Adipose tissue (tissue), 3 donors: Measurements from ENCODE around the gene TRABD2B. TPM values are rescaled to one million over a fixed set of nuclear protein-coding genes. Genes with fewer than 3 reads are reported as not detected.

ENCODE experiments used
- H3K27ac ChIP-seq: one replicate; pipeline ENCODE4 v1.5.1; 2013; ENCODE audit warnings: low read depth, low read length
- WGBS, 3 donors: extraction: QIAGEN DNeasy Blood & Tissue Kit; methylation state at CpG; one replicate each; pipeline ENCODE4 v1.1.7; 2013; 5-methylcytosine and 5-hydroxymethylcytosine counted together
- polyA plus RNA-seq, 3 donors: library from polyadenylated mRNA; stranded (reverse); fragments of 200-250 nt; gene quantifications; one replicate each; pipeline ENCODE4 v1.2.3, GENCODE V29; 2013
- donor health status: healthy with polysubstance abuse.
- donor health status: Bipolar disorder and iron deficiency.
- donor health status: healthy.

TRABD2B gene
- polyA plus RNA-seq, 3 donors, result 0.46 to 2.4 (median 1.0) TPM

GRCh38 chr1:47766832-47767740, 230.1 kb downstream of the TRABD2B start:
- WGBS, 3 donors, result 60 to 85% (median 77%) methylated on average over 12 of the region's 12 CpGs
- H3K27ac ChIP-seq, result no peak overlapping the region

- 84 to 93% (median 87%) methylated on average over 18 to 22 of the region's 22 CpGs for WGBS, 3 donors
- H3K27ac ChIP-seq, result no peak overlapping the region
Observed at GRCh38 chr1:47765742-47766485, 231.3 kb downstream of the TRABD2B start.

DNA sequence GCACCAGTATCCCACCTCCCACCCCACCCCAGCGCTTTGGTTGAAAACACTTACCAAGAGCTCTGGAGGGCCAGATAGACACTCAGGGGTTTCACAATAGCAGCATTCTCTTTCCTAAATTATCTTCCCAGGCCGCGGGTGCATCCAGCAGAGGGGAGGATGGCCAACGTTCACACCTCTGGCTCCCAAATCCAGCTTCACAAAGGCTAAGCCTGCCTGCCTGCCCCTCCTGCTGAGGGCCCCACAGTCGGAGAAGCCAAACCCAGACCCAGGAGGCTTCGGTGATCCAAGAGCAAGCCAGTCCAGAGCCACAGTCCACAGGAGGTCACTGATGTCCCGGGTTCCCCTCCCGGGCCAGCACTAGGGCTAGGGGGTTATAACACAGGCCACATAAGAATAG, 231.9 kb downstream of the TRABD2B start:
- WGBS, 3 donors, result 68 to 84% (median 73%) methylated on average over 8 of the region's 8 CpGs
- H3K27ac ChIP-seq, result no peak overlapping the region

GRCh38 chr1:47764461-47765046, 232.6 kb downstream of the TRABD2B start:
- H3K27ac ChIP-seq, result no peak overlapping the region
- WGBS, 3 donors, result 87 to 96% (median 91%) methylated on average over 9 of the region's 9 CpGs

DNA sequence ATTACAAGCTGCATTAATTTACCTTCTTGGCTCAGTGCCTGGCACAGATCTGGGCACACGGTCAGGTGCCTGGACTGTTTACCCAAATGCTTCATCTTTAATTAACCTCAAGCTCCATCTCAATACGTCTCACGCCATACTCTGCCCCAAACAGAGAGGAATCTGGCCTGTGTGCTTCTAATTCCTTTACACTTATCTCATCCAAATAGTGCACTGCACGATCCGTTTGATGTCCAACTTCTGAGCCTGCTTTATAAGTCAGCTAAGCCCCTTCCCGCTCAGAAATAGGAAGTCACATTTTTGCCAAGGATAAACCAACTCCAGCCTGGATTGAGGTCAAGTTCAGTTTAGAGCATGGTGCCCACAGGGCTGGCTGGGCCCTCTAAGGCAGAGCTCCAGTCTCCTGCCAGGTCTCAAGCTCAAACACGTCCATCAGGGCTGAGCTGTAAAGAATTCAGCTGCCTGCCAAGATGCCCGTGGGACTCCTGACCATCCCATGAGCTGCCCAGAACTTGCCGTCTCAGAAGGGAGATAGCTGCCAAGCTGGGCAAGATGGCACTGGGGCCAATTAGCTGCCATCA, 233.5 kb downstream of the TRABD2B start:
- 63 to 77% (median 74%) methylated on average over 9 of the region's 9 CpGs for WGBS, 3 donors
- H3K27ac ChIP-seq, result no peak overlapping the region

GRCh38 chr1:47761974-47762373, 235.2 kb downstream of the TRABD2B start:
- 59 to 82% (median 67%) methylated on average over 5 of the region's 5 CpGs for WGBS, 3 donors
- no peak overlapping the region for H3K27ac ChIP-seq

GRCh38 chr1:47761201-47761930, 235.8 kb downstream of the TRABD2B start:
- H3K27ac ChIP-seq, result no peak overlapping the region
- WGBS, 3 donors, result 75 to 79% (median 79%) methylated on average over 8 of the region's 8 CpGs

DNA sequence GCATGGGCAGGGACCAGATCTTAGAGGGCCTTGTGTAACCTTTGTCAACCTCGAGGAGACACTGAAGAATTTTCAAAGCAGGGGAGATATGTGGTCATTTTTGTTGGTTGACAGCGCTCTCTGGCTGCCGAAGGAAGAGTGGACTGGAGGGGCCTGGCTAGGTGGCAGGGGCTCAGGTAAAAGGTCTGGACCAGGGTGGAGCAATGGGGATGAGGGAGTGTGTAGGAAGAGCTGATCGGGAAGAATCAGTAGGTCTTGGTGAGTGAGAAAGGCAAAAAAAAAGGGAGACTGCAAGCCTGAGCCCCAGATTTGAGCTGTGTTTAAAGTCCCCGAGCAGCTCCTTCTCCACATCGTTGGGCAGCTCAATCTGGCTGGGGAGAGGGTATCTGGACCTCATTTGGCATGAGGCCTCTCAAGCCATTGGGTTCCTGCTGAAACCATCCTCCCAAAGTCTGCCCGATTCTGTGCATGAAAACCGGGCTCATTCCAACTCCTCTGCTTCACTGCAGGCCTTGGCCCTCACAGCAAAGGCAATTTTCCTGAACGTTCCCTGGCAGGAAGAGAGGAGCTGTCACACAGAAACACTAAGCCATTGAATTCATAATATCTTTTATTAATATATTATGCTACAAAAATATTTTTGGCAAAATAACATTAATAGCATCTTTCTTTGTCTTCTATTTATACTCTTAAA, 237.1 kb downstream of the TRABD2B start:
- whole genome bisulfite sequencing, 3 donors, result 79 to 87% (median 79%) methylated on average over 9 of the region's 9 CpGs
- no peak overlapping the region for H3K27ac ChIP-seq

DNA sequence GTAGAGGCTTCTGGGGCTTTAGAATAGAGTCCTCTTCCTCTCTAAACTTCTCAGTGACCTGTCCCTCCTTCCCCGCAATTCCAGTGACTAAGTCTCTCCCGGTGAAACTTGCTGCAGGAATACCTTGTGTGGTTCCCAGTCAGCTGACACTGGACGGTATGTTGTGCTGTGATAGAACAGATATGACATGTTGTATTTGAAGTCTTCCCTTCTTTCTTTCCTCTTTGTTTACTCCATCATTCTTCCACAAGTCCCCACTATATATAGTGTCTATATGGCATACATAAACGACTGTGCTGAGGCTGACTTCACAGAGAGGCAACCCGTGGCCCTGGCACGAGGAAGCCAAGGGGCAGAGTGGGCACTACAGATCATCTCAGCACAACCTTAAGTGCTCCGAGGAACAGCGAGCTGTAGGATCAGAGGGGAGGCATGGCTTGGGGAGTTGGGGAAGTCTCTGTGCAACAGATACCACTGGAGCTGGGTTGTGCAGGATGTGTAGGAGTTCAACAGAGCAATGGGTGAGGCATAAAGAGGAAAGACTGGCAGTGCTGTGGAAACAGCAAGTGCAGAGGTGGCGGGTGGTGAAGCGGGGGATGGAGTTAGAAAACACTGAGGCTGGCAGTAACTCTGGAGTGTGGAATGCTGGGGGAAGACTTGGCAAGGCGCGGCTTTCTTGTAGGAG, 237.8 kb downstream of the TRABD2B start:
- WGBS, 3 donors, result 86 to 92% (median 92%) methylated on average over 12 of the region's 12 CpGs
- no peak overlapping the region for H3K27ac ChIP-seq

DNA sequence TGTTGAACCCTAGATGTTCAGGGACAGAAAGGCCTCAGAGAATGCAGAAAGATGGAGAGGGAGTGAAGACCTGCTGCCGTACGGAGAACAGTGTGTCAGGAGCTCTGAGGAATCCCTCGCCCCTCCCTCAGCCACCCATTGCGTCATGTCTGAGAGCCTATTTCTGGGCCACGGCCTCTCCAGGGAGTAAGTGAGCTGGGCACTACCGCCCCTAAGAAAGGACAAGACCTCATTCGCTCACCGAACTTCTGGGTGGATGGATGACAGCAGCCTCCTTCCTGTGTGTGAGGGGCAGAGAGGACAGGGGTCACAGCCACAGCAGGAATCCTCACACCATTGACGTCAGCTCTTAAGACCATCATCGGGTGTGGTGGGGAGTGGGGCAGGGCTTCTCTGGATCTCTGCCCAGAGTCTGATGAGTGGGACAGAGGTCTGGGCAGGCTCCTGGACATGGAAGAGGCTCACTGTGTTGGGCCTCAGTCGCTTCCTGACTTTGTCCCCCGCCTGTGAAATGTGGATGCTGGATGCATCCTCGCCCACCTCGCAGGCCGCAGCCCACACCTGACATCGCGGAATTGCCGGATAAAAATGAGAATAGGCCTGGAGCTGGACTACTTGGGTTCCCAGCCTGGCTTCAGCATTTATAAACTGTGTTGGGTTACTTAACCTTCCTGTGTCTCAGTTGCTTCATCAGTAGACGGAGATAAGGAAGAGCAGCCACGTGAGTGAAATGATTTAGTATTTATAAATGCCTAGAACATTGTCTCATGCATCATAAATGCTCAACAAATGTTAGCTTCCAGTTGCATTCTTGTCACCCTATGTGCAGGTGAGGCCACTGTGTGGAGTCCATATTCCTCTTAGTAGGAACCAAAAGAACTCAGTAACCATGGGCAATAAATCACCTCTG, 238.6 kb downstream of the TRABD2B start:
- H3K27ac ChIP-seq, result no peak overlapping the region
- WGBS, 3 donors, result 63 to 73% (median 64%) methylated on average over 20 of the region's 20 CpGs

GRCh38 chr1:47757226-47757975, 239.8 kb downstream of the TRABD2B start:
- WGBS, 3 donors, result 76 to 96% (median 93%) methylated on average over 7 of the region's 7 CpGs
- no peak overlapping the region for H3K27ac ChIP-seq

DNA sequence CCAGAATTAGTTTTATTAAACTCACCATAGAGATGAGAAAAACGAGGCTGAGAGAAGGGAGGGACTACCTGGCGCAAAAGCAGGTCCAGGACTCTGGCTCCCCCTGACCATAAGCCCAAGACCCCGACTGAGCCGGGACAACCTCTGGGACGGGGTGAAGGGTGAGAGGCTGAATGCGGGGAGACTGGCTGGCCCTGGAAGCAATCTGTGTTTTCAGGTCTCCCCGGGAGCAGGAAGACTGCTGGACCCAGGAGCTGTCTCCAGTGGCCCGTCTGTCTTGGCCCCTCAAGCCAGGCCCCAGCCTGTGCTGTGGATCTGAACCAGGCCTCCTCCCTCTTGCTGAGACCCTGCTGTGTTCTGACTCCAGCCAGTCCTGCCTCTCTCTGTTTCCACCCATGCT, 240.8 kb downstream of the TRABD2B start:
- 85 to 89% (median 89%) methylated on average over 8 of the region's 8 CpGs for WGBS, 3 donors
- H3K27ac ChIP-seq, result no peak overlapping the region

GRCh38 chr1:47756006-47756405, 241.2 kb downstream of the TRABD2B start:
- WGBS, 3 donors, result 82 to 89% (median 83%) methylated on average over 4 of the region's 4 CpGs
- H3K27ac ChIP-seq, result no peak overlapping the region

GRCh38 chr1:47755101-47755990, 241.8 kb downstream of the TRABD2B start:
- no peak overlapping the region for H3K27ac ChIP-seq
- 81 to 87% (median 84%) methylated on average over 8 of the region's 8 CpGs for WGBS, 3 donors

DNA sequence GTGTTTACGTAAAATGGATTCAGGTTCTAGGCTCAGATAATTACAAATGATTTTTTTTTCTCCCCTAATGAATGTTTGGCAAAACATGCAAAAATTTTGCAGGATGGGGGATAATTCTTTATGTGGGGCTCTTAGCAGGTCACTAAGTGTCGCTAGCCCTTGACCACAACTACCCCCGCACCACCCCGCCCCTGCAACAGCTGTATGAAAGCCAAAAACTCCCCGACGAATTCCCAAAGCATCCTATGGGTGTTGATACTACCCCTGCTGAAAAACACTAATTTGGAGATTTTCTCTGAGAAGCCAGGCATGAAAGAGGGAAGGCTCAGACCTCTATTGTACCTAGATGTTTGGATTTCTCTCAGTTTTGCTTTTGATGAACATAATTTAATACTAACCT, 243.0 kb downstream of the TRABD2B start:
- 85 to 86% (median 85%) methylated on average over 6 of the region's 6 CpGs for WGBS, 3 donors
- no peak overlapping the region for H3K27ac ChIP-seq
